Measurements from ENCODE around the gene PMEL. TPM values are rescaled to one million over a fixed set of nuclear protein-coding genes. Genes with fewer than 3 reads are reported as not detected.
"Not testable (repeated sequence)": the region's sequence is repeated elsewhere in the genome, so short reads cannot be mapped to it uniquely, and the experiment has no call there.

The PMEL gene
- total RNA-seq, 2 experiments from 2014 or later, result 1.4 to 2.4 TPM

GRCh38 chr12:56007564-56008559, 42.0 kb upstream of the PMEL start:
- TF ChIP-seq CTCF (conservative IDR thresholded peaks at IDR 0.05; ENCODE audit: low read length), result no peak
- no peak for TF ChIP-seq EZH2phosphoT487 (IDR thresholded peaks at IDR 0.05; ENCODE audit: borderline replicate concordance, low read depth, low read length)
- Histone ChIP-seq H2AFZ (ENCODE audit: low read length) (peak overlapping the region; percentile 97), H3K27ac (ENCODE audit: low read depth, low read length, poor library complexity, severe bottlenecking) (peak overlapping the region; percentile 66), H3K9me2 (ENCODE audit: insufficient read depth, low read length) (no peaks in the 10 kb centered on the region), H4K20me1 (ENCODE audit: insufficient read depth, low read length) (no peaks in the 10 kb centered on the region), H3K9me3 (ENCODE audit: low read length) (no peaks in the 10 kb centered on the region), H3K4me2 (ENCODE audit: low read length) (peak overlapping the region; percentile 83), H3K79me2 (ENCODE audit: insufficient read depth, low read depth, low read length) (no peaks in the 10 kb centered on the region), H3K4me1 (ENCODE audit: insufficient read depth, low read length, poor library complexity, severe bottlenecking) (peaks cover 9% of the 10 kb centered on the region), H3K36me3 (ENCODE audit: insufficient read depth, low read length) (no peaks in the 10 kb centered on the region), H3K4me3 (ENCODE audit: low read depth, low read length, poor library complexity, severe bottlenecking) (peak overlapping the region; percentile 77)
- POLR2A ChIA-PET, result interaction anchor here (0.6 to 1.0 kb wide), 9 partner anchors 12 to 291 kb away, joined by 3 to 11 read pairs (median 4); partner anchors contain the start of genes DNAJC14 and RAB5B
- intact Hi-C loops (cut with micrococcal nuclease; ENCODE audit: unreplicated experiment), result no loop called here
- no TSS peak for BruUV-seq (replicated peaks)
- CTCF ChIA-PET (ENCODE audit: unreplicated experiment), result no interaction called here
- DNase-seq (ENCODE audit: low spot score), result peak; percentile 76

- intact Hi-C loops (cut with micrococcal nuclease; ENCODE audit: unreplicated experiment), result no loop called here
- H3K4me2 ChIP-seq (ENCODE audit: low read length), result no peak overlapping the region
- no peak overlapping the region for H3K27ac ChIP-seq (ENCODE audit: low read depth, low read length, poor library complexity, severe bottlenecking)
- no peaks in the 10 kb centered on the region for H3K9me3 ChIP-seq (ENCODE audit: low read length)
- ChIA-PET CTCF (ENCODE audit: unreplicated experiment) (no interaction called here), POLR2A (no interaction called here)
- H3K4me1 ChIP-seq (ENCODE audit: insufficient read depth, low read length, poor library complexity, severe bottlenecking), result peaks cover 9% of the 10 kb centered on the region
- DNase-seq (ENCODE audit: low spot score), result no peak
- no TSS peak for BruUV-seq (replicated peaks)
- H2AFZ ChIP-seq (ENCODE audit: low read length), result no peak overlapping the region
- no peak overlapping the region for H3K4me3 ChIP-seq (ENCODE audit: low read depth, low read length, poor library complexity, severe bottlenecking)
- H3K9me2 ChIP-seq (ENCODE audit: insufficient read depth, low read length), result no peaks in the 10 kb centered on the region
- no peaks in the 10 kb centered on the region for H4K20me1 ChIP-seq (ENCODE audit: insufficient read depth, low read length)
- TF ChIP-seq CTCF (conservative IDR thresholded peaks at IDR 0.05; ENCODE audit: low read length), result no peak
- TF ChIP-seq EZH2phosphoT487 (IDR thresholded peaks at IDR 0.05; ENCODE audit: borderline replicate concordance, low read depth, low read length), result no peak
- H3K79me2 ChIP-seq (ENCODE audit: insufficient read depth, low read depth, low read length), result no peaks in the 10 kb centered on the region
- H3K36me3 ChIP-seq (ENCODE audit: insufficient read depth, low read length), result no peaks in the 10 kb centered on the region
These were observed 38.4 kb upstream of the PMEL start for GRCh38 chr12:56004211-56004610.

- H3K36me3 ChIP-seq (ENCODE audit: insufficient read depth, low read length); H2AFZ ChIP-seq (ENCODE audit: low read length); DNase-seq (ENCODE audit: low spot score); H3K4me1 ChIP-seq (ENCODE audit: insufficient read depth, low read length, poor library complexity, severe bottlenecking); H3K9me2 ChIP-seq (ENCODE audit: insufficient read depth, low read length); CTCF ChIA-PET (ENCODE audit: unreplicated experiment); H3K27ac ChIP-seq (ENCODE audit: low read depth, low read length, poor library complexity, severe bottlenecking); POLR2A ChIA-PET; H4K20me1 ChIP-seq (ENCODE audit: insufficient read depth, low read length); BruUV-seq (replicated peaks); H3K79me2 ChIP-seq (ENCODE audit: insufficient read depth, low read depth, low read length); H3K9me3 ChIP-seq (ENCODE audit: low read length); intact Hi-C loops (cut with micrococcal nuclease; ENCODE audit: unreplicated experiment); H3K4me2 ChIP-seq (ENCODE audit: low read length); H3K4me3 ChIP-seq (ENCODE audit: low read depth, low read length, poor library complexity, severe bottlenecking): not testable (repeated sequence)
These were observed 37.5 kb upstream of the PMEL start for GRCh38 chr12:56003376-56003775.
